NCI-H1436 (cell line): ENCODE data around the gene GRSF1.
"Not testable (repeated sequence)": the region's sequence is repeated elsewhere in the genome, so short reads cannot be mapped to it uniquely, and the experiment has no call there.

Experiments
- DNase-seq: peaks from one replicate; lab custom pipeline; 2025; lab: John Stamatoyannopoulos, UW

GRSF1 gene, protein sequence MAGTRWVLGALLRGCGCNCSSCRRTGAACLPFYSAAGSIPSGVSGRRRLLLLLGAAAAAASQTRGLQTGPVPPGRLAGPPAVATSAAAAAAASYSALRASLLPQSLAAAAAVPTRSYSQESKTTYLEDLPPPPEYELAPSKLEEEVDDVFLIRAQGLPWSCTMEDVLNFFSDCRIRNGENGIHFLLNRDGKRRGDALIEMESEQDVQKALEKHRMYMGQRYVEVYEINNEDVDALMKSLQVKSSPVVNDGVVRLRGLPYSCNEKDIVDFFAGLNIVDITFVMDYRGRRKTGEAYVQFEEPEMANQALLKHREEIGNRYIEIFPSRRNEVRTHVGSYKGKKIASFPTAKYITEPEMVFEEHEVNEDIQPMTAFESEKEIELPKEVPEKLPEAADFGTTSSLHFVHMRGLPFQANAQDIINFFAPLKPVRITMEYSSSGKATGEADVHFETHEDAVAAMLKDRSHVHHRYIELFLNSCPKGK

DNA sequence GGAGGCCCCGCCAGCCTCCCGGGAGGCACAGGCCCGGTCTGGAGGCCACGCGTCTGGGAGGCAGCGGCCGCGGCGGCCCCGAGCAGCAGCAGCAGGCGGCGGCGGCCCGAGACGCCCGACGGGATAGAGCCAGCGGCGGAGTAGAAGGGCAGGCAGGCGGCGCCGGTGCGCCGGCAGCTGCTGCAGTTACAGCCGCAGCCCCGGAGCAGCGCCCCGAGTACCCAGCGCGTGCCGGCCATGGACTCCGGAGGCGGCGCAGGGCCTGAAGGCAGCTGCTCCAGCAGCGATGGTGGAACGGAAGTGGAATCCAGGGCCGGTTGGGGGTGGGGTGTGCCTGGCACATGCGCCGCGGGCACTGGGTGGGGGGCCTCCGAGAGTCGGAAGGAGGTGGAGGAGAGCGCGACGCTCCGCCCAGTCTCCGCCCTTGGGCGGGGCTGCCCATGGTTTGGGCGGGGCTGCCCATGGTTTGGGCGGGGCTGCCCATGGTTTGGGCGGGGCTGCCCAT, at the start of gene GRSF1:
GRSF1 (minus strand) TSS at position 302 of the 505 bp plus-strand sequence; CDS start at position 239, 63 bp downstream.
- DNase-seq, result peak; percentile 89

GRCh38 chr4:70885174-70885573, 45.5 kb upstream of the GRSF1 start:
- no peak for DNase-seq

DNA sequence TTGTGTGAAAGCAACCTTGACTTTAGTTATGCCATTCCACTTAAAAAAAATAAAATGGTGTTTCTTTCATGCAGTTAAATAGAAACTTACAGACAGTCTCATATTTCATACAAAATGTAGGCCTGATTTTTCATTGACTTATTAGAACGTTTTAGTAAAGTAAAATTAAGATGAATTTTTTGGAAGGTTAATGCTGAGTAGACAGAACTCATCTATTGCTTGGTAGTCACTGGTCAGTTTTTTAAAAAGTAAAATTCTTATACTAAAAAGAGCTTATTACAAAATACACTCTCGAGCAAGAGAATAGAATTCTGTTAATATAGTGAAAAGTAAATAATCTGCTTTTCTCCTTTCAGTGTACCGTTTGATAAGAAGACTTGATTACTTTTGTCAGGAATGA, 41.0 kb upstream of the GRSF1 start:
- DNase-seq, result no peak

DNA sequence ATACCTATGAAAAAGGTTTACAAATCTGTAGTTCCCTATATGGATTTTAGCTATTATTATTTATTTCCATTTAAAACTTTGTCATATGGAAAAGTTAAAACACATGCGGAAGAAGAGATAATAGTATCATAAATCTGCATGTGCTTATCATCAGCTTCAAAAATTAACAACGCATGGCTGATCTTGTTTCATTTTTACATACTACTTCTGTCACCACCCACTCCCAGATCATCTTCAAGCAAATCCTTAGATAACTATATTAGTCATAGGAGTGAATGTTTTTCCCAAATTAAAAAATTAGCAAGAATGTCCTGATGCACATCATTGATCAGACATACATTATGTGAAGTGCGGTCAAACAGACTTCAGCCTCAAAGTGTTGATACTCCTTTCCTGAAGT, 37.9 kb upstream of the GRSF1 start:
- DNase-seq, result no peak

GRCh38 chr4:70874268-70875156, 34.8 kb upstream of the GRSF1 start:
- no peak for DNase-seq

GRCh38 chr4:70873216-70873615, 33.5 kb upstream of the GRSF1 start:
- DNase-seq, result no peak

DNA sequence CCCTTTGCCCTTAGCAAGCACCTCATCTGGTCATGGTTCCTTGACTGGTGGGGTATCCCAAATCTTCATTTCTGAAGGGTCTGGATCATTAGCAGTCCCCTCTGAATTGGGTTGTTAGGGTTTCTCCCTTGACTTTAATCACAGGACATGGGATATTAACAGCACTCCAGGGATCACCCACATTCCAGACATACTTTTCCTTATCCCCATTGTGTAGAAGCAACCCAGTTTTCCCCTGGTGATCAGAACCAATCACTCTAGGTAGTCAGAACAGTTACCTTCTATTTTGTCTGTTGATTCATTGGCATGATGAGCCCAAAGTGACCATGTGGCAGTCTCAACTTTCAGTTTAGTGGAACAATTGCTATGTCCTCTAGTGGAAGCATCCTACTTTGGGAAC, 29.1 kb upstream of the GRSF1 start:
- no peak for DNase-seq

- DNase-seq, result no peak
These were observed 23.6 kb upstream of the GRSF1 start for GRCh38 chr4:70863099-70863790.

GRCh38 chr4:70859066-70859465, 19.4 kb upstream of the GRSF1 start:
- no peak for DNase-seq

GRCh38 chr4:70858454-70858853, 18.8 kb upstream of the GRSF1 start:
- DNase-seq, result no peak

DNA sequence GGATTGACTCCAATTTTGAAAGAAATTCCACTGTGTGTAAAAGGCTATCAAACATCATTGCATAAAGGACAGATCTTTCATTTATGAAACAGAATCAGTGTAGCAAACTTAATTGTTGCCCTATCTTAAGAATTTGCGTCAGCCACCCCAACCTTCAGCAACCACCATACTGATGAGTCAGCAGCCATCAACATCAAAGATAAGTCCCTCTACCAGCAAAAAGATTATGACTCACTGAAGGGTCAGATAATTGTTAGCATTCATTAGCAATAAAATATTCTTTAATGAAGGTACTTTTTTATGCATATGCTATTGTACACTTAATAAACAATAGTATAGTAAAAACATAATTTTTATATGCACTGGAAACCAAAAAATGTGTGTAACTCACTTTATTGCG, 15.8 kb upstream of the GRSF1 start:
- DNase-seq, result no peak

DNA sequence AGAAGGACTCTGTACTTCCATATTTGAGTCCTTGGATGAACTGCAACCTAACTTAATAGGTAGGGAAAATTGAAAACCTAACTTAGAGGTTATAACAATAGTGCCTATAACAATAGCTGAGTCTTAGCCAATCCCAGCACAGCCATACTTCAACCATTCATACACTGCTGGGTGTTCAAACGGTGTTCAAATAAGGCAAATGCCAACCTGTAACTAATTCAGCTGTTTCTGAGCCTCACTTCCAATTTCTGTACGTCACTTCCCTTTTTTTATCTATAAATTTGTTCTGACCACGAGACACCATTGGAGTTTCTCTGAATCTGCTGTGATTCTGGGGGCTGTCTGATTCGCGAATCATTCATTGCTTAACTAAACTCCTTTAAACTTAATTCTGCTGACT, 9.6 kb upstream of the GRSF1 start:
- DNase-seq, result no peak

GRCh38 chr4:70844180-70844579, 4.5 kb upstream of the GRSF1 start:
- no peak for DNase-seq

- no peak for DNase-seq
These were observed 3.2 kb upstream of the GRSF1 start for GRCh38 chr4:70842761-70843435.

DNA sequence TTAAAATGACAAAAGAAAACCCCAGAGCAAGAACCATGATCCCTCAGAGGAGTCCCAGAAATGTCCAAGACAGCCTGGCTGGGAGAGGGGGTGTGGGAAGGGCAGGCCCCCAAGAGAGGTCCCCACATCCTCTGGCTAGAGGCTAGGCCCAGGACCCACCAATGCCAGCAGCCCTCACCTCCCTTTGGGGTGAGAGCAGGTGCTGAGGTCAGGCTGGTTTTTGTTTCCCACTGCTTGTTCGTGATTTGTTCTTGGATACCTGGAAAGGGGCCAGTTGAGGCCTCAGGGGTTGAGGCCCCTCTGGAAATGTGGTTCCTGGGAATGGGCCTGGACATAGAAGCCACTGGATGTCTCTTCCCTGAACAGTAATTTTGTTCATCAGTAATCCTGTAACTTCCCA, 2.3 kb upstream of the GRSF1 start:
- DNase-seq, result no peak

GRCh38 chr4:70841211-70841610, 1.5 kb upstream of the GRSF1 start:
- DNase-seq, result no peak

- DNase-seq, result not testable (repeated sequence)
These were observed 941 bp upstream of the GRSF1 start for GRCh38 chr4:70840631-70841030.

DNA sequence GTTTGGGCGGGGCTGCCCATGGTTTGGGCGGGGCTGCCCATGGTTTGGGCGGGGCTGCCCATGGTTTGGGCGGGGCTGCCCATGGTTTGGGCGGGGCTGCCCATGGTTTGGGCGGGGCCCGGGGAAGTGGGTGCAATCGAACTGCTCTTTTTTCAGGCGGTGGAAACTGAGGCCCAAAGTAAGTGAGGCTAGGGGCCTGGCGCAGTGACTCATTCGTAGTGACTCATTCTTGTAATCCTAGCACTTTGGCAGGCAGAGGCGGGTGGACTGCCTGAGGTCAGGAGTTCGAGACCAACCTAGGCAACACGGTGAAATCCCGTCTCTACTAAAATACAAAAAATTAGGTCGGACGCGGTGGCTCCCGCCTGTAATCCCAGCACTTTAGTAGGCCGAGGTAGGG, 447 bp upstream of the GRSF1 start:
- peak; percentile 8 for DNase-seq

- DNase-seq, result peak; percentile 32
These were observed 763 bp downstream of the GRSF1 start for GRCh38 chr4:70838666-70839588.

DNA sequence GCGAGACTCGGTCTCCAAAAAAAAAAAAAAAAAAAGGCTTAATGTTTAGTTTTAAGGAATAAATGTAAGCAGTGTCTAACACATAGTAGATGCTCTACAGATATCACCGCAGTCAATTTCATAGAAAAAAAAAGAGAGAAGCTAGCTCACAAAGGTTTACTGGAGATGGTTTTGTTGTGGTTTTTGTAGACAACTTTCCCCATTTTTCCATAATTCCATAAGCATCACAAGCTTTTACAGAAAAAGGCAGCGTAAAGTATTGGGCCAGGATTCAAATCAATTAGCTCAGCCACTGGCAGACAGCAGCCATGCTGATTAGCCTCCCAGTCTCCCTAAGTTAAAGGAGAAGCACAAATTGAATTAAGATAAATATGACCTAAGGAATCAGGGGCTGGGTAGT, 1.5 kb downstream of the GRSF1 start:
- no peak for DNase-seq
